Activated naive CD4-positive, alpha-beta T cell treated with anti-CD3 and anti-CD28 coated beads, Interleukin-2, amount 50 U/mL, for 72 hours (primary cell): Measurements from ENCODE around the gene B4GALT5. TPM values are rescaled to one million over a fixed set of nuclear protein-coding genes. Genes with fewer than 3 reads are reported as not detected.

Experiments
- ATAC-seq, 2 donors: fragments of 150-1000 bp; cut with Tn5 transposase; 2 replicates each; pipeline ENCODE4 v1.10.0; 2021; ENCODE audit warnings: mild to moderate bottlenecking in 2 of 2, moderate library complexity in 2 of 2
- DNase-seq, 2 donors: peaks; one replicate each; pipeline ENCODE4 v3.0.0; 2021 to 2022; ENCODE audit warnings: low spot score in 2 of 2
- H3K27ac Mint-ChIP-seq, 2 donors: one replicate each; pipeline ENCODE4 v1.8.0; 2022; ENCODE audit warnings: mild to moderate bottlenecking in 2 of 2, mixed read lengths in 2 of 2
- H3K36me3 Mint-ChIP-seq, 2 donors: one replicate each; pipeline ENCODE4 v1.8.0; 2022; ENCODE audit warnings: mixed read lengths in 2 of 2
- H3K9me3 Mint-ChIP-seq, 2 donors: one replicate each; pipeline ENCODE4 v1.8.0; 2022; ENCODE audit warnings: mixed read lengths in 2 of 2
- total RNA-seq, 2 donors: library from RNA; stranded (reverse); gene quantifications; one replicate each; pipeline ENCODE4 v1.2.3, GENCODE V29; 2022

Gene B4GALT5
- total RNA-seq, 2 donors from 2014 or later: 9.4 to 19.0 TPM

DNA sequence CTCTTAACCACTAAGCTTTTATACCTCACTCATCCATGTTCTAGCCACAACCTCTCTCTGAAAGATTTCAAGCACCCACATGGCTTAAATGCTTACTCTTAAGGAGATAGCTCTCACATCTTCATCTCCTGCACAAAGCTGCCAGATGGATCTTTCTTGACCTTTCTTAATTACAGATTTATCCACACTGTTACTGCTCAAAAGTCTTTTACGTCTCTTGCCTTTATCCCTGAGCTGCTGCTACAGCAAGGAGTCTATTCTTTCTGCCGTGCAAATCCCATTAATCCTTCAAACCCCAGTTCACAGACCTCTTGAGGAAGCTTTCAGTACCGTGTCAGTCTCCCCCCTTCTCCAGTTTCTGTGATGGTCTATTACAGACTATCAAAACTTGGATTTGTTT lies 54.6 kb downstream of the B4GALT5 start:
- Mint-ChIP-seq H3K9me3 (no peaks in the 10 kb centered on the region), H3K27ac (no peak overlapping the region), H3K36me3 (peaks cover 10 to 24% of the 10 kb centered on the region in 2 donors)
- ATAC-seq: no peak
- no peak for DNase-seq

DNA sequence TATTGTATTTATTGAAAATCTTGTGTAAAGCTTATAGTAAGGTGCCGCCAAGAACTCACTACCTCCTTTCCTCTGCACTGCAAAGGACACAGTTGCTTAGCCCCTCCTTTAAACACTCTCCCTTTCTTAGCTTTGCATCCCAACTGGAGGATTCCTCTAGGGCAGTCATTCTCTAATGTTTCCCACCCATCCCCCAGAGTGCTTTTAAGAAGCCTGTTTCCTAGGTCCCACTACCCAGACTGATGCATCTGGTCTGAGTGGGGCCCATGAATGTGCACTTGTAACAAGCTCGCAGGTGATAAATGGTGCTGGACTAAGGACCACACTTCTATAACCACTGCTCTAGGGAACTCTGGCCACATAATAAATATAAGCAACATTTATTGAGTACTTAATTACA lies 55.2 kb downstream of the B4GALT5 start:
- ATAC-seq: no peak
- Mint-ChIP-seq H3K36me3 (peaks cover 16 to 24% of the 10 kb centered on the region in 2 donors), H3K9me3 (no peaks in the 10 kb centered on the region), H3K27ac (no peak overlapping the region)
- no peak for DNase-seq

DNA sequence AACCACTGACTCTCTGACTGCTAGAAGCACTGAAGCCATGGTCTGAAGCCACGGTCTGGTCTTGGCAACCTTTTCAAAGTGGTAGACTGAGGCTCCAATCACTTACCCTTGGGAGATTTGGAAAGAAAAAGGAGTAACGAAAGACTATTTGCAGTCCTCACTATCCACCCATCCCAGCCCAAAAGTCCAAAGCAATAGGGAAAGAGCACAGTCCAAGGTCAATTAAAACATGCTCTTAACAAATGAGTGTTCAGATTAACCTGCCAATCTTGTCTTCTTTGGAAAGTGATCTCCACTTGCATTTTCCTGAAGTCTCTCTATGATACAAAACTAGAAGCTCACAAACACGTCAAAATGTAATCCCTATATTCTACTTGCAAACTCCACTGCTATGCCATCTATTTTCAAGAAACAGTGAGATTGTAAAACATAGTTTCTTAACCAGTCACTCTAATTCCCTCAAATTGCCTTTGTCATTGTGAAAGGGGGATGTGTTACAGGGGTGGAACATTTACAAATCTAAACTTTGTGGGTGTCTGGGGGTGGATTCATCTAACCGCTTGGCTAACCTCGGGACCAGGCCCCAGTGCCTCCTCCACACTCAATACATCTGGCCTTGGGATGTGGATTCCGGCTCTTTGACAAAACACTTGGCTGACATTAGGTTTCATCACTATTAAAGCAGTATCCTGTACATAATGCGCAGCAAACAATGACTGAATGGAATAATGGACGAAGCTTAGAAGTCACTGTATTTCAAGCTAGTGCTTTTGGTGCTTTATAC lies 56.4 kb downstream of the B4GALT5 start:
- Mint-ChIP-seq H3K27ac (peak overlapping the region in 1 of 2 donors; percentile 33), H3K36me3 (peaks cover 20 to 30% of the 10 kb centered on the region in 2 donors), H3K9me3 (no peaks in the 10 kb centered on the region)
- DNase-seq (no peak), ATAC-seq (peak in 1 of 2 donors; percentile 37)

DNA sequence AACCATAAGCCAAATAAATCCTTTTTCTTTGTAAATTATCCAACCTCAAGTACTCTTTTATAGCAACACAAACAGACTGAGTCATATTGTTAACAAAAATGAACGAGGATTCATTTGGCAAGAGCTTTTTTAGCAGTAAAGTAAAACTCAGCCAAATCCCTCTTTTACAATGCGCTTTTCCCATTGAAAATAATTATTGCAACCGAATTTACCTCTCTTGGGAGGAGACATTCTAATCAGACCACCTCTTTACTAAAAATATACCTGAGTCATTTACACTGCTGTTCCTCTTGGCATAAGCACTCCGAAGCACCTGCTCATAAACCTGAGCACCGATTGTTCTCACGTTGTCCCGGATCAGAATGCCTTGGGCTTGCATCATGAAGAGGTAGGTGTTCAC lies 57.4 kb downstream of the B4GALT5 start:
- no peaks in the 10 kb centered on the region for H3K9me3 Mint-ChIP-seq
- H3K27ac Mint-ChIP-seq: peak overlapping the region in 1 of 2 donors; percentile 53
- peaks cover 20 to 30% of the 10 kb centered on the region in 2 donors for H3K36me3 Mint-ChIP-seq
- no peak for ATAC-seq
- no peak for DNase-seq

DNA sequence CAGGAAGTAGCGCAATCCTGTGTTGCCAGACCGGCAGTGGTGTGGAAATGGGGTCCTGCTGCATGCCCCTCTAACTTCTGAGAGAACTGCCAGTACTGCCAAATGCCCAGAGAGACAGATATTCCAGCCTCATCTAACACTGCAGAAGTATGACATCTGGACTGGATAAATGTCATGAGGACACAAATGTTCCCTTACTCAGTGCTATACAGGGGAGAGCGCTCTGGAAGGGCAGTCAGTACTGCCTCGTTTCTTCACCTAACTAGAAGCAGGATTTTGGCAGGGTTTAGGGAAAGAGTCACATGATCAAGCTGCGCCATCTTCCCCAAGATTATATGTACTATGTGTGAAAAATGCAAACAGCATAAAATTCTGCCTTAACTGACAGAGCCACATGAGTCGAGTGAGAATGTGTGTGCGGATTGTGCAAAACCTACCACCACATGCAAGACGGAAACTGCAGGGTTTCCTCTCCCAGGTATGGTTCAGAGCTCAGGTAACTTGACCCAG lies 59.7 kb downstream of the B4GALT5 start:
- no peak for DNase-seq
- no peak overlapping the region for H3K27ac Mint-ChIP-seq
- no peaks in the 10 kb centered on the region for H3K9me3 Mint-ChIP-seq
- peaks cover 20 to 30% of the 10 kb centered on the region in 2 donors for H3K36me3 Mint-ChIP-seq
- ATAC-seq: no peak

DNA sequence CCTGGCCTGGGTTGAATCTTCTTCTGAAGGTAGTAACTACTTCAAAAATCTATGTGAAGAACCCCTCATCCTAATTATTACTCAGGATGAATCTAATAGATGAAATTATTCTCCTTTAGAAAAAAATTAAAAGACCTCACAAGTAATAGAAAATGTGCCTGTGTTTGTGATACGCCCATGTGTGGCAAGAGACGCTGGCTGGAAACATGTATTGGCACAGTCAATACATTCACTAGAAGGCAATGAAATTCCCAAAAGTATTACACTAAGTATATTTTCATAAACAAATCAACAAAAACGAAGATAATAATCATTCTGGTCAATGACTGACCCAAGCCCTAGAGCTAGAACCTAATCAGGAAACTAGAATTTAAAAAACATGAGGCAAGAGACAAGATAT lies 64.0 kb downstream of the B4GALT5 start:
- H3K9me3 Mint-ChIP-seq: no peaks in the 10 kb centered on the region
- no peak overlapping the region for H3K27ac Mint-ChIP-seq
- DNase-seq (no peak), ATAC-seq (no peak)
- peaks cover 17 to 21% of the 10 kb centered on the region in 2 donors for H3K36me3 Mint-ChIP-seq

DNA sequence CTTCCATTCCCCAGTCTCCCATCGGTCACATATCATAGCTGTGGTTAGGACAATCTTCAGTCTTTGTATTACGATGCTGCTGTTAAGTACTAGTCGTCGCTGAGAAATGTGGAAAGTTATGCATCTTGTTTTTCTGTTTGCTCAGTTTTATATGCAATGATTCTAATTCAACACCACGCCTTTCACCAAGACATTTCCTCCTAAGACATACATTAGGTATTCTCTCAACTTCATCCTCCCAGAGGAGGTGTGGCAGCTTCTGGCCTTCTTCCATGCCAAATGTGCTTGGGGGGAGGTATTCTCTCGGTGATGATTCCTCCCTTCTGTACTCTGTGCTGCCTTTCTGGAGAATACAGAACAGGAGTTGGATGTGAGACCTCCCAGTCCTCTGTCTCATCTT lies 66.1 kb downstream of the B4GALT5 start:
- no peaks in the 10 kb centered on the region for H3K9me3 Mint-ChIP-seq
- ATAC-seq: no peak
- peaks cover 6 to 10% of the 10 kb centered on the region in 2 donors for H3K36me3 Mint-ChIP-seq

DNA sequence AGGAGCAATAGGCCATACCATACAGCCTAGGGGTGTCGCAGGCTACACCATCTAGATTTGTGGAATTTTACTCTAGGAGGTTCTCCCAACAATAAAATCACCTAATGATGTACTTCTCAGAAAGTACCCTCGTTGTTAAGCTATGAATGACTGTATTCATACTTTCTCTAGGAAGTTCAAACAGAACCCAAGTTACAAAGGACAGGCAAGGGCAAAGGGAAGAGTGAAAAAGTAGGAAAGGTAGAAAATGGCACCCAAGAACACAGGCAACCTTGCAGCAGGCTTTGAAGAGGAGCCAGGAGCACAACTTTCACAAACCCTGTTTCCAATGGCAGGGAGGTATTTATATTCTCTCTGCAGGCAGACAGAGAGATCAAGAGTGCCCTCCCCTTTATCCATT lies 67.2 kb downstream of the B4GALT5 start:
- peaks cover 6 to 10% of the 10 kb centered on the region in 2 donors for H3K36me3 Mint-ChIP-seq
- peak overlapping the region in 1 of 2 donors; percentile 41 for H3K27ac Mint-ChIP-seq
- H3K9me3 Mint-ChIP-seq: no peaks in the 10 kb centered on the region
- no peak for ATAC-seq
- no peak for DNase-seq

More for the DNA sequence above, 66.1 kb downstream of the B4GALT5 start:
- H3K27ac Mint-ChIP-seq: peak overlapping the region in 1 of 2 donors; percentile 57
- DNase-seq: no peak

DNA sequence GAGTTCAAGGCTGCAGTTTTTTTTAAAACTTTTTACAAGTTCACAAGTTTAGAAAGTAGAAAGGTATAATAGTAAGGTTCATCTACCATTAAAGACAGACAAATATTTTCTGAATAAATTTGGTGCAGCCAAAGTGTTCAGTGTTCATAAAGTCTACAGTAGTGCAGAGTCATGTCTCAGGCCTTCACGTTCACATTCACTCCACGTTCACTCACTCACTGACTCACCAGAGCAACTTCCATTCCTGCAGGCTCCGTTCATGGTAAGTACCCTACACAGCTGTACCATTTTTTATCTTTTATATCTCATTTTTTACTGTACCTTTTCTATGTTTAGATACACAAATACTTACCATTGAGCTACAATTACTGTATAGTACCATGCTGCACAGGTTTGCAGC lies 67.6 kb downstream of the B4GALT5 start:
- Mint-ChIP-seq H3K9me3 (no peaks in the 10 kb centered on the region), H3K27ac (peak overlapping the region in 1 of 2 donors; percentile 41), H3K36me3 (peaks cover 6 to 10% of the 10 kb centered on the region in 2 donors)
- no peak for DNase-seq
- no peak for ATAC-seq

DNA sequence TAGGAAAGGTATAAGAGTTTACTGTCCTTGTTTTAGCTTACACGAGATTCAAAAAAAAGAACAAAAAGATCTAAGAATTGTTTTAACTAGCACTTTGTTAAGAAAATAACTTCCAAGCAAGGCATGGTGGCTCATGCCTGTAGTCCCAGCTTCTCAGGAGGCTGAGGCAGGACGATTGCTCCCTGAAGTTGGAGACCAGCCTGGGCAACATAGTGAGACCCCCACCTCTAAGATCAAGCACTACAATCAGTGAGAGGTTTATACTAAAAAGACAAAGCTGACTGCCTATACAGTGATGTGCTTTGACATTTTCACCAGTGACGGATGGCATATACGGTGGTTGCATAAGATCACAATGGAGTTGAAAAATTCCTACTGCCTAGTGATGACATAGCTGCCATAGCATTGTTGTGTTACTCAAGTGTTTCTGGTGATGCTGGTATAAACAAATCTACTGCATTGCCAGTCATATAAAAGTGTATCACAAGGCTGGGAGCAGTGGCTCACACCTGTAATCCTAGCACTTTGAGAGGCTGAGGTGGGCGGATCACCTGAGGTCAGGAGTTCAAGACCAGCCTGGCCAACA lies 68.6 kb downstream of the B4GALT5 start:
- Mint-ChIP-seq H3K9me3 (no peaks in the 10 kb centered on the region), H3K27ac (no peak overlapping the region), H3K36me3 (peaks cover 10 to 12% of the 10 kb centered on the region in 2 donors)
- DNase-seq: no peak
- ATAC-seq: no peak

DNA sequence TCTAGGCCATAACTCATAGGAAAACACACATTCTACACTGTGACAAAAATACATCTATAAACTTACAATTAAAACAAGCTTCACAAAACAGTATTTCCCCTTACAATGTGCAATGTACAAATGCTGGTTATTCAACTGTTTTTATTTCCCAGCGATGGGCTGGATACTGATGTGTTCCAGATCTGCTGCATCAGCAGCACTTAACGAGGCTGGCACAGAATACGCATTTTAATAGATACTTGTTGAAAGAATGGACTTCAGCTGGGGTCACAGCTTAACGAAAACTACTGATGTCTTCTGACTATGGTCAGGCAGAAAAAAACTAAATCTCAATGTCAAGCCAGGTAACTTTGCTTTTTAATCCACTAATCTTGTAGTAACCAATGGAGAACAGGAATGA lies 70.9 kb downstream of the B4GALT5 start:
- DNase-seq: no peak
- no peaks in the 10 kb centered on the region for H3K9me3 Mint-ChIP-seq
- no peak overlapping the region for H3K27ac Mint-ChIP-seq
- peaks cover 10 to 11% of the 10 kb centered on the region in 2 donors for H3K36me3 Mint-ChIP-seq
- no peak for ATAC-seq

DNA sequence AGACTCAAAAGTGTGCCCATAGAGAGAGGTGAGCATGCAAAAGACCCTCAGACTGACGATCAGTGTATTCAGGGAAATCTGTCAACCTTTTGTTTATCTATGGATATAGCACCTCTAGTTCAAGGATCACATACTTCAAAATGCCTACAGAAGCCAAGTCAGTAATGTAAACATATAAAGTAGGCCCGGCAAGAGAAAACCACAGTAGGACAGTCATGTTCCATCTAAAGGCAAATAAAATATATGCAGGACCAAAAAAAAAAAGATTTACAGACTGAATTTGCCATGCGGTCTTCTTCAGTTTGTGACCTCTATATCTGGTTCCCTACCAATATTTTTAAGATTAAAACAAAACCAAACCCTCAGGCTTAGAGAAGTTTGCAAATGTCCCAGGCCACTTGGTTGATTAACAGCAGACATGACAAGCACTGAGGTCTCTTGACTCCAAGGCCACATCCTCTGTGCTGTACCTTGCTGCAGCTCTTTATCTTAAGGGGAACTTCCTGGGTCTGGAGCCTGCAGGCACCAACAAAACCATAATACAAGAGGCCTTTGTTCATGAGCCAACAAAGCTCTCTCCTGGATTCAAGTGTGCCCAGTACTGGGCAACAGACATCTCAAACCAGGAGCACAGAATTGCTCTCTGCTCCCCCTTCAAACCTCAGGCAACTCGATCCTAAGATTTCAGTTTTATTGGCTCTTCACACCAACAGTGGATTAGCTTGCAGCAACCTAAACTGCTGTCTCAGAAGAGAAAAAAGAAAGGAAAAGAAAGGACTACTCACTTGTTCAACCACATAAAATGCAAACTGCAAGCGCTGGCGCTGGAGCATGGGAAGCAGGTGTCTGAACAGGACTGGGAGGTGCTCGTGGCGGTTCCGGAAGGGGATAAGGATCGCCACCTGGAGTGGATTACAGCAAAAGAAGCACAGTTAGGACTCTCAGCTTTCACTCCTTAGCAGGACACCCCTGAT lies 71.7 kb downstream of the B4GALT5 start:
- peak overlapping the region in 1 of 2 donors; percentile 68 for H3K27ac Mint-ChIP-seq
- H3K9me3 Mint-ChIP-seq: no peaks in the 10 kb centered on the region
- DNase-seq (no peak), ATAC-seq (no peak)
- H3K36me3 Mint-ChIP-seq: peaks cover 12 to 16% of the 10 kb centered on the region in 2 donors

DNA sequence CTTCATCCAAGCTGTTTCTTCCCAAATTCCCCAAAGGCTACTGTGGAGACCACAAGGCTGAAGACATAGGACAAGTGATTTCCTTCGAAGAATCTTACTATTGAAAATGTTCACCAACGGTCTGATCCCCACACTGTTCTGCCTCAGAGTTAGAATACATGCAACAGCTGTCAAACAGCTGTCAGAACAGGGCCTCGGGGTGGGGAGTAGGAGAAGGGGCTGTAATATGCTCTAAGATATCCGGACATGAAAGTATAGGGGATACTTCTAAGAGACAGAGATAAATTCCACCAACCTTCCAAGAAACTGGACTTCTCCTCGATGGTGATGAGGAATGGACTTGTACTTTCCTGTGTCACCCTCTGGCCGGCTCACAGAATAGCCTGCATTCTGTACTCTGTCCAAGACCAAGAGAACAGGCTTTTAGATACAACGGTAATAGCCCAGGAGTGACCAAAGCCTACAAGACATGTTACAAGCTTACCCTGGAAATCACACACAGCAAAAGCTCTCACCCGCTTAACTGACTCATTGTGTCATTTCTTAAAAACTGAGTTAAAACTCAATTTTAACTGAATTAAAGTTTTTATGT lies 76.5 kb downstream of the B4GALT5 start:
- ATAC-seq: no peak

DNA sequence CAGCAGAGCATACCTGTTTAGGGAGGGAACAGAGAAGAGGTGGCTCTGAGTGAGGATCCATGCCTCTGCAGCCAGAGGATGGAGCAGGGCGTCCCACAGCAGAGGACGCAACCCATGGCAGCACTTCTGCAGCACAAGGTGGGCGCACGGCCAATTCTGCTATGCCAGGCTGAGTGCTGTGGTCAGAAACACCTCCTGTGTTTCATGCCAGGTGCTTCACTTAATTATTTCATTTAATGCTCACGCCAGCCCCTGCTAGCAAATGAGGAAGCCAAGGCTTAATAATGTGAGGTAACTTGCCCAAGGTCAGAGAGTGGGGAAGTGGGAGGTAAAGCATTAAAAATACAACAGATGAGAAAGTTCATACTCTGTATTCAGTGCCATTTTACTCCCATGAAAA lies 77.2 kb downstream of the B4GALT5 start:
- Mint-ChIP-seq H3K36me3 (peaks cover 19 to 23% of the 10 kb centered on the region in 2 donors), H3K9me3 (no peaks in the 10 kb centered on the region), H3K27ac (peak overlapping the region in 1 of 2 donors; percentile 78)
- DNase-seq: no peak
- no peak for ATAC-seq

More for the DNA sequence above, 76.5 kb downstream of the B4GALT5 start:
- DNase-seq: no peak
- Mint-ChIP-seq H3K27ac (peak overlapping the region in 1 of 2 donors; percentile 78), H3K9me3 (no peaks in the 10 kb centered on the region), H3K36me3 (peaks cover 19 to 23% of the 10 kb centered on the region in 2 donors)

DNA sequence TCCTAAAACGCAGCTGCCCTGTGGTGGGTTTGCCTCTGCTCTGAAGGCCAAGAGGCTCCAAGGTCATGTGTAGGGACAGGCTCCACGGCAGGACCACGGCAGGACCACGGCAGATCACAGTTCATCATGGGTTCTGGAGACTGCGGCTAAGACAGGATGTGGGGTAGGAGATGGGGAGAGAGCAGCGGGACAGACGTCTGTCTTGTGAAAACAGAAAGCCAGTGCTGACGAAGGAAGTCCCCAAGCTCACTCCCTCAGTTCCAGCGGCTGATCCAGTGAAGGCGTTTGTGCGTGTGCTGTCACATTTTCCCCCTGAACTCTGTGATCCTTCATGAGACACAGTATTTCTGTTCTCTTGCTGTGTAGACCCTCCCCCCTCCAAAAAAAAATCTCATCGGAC lies 77.8 kb downstream of the B4GALT5 start:
- Mint-ChIP-seq H3K27ac (no peak overlapping the region), H3K9me3 (no peaks in the 10 kb centered on the region), H3K36me3 (peaks cover 19 to 23% of the 10 kb centered on the region in 2 donors)
- DNase-seq: no peak
- ATAC-seq: no peak

DNA sequence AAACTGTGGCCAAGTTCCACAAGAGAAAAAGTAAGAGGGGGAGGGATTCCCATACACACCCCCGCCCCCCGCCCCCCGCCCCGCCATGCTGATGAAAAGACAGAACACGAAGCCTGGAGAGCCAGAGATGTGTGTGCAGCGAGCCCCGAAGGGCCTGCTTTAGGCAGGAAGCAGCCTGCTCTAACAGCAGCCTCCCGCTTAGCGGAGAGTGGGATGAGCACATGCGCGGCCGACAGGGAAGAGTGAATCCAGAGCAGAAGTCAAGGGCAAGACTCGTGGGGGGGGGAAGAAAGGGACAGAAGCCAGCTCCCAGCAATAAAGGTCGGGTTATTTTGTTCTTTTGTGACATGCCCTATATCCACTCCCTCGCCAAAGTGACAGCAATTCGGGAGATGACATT lies 78.5 kb downstream of the B4GALT5 start:
- no peak for DNase-seq
- no peaks in the 10 kb centered on the region for H3K9me3 Mint-ChIP-seq
- ATAC-seq: no peak
- H3K36me3 Mint-ChIP-seq: peaks cover 19% of the 10 kb centered on the region in 2 donors
- H3K27ac Mint-ChIP-seq: no peak overlapping the region
